Glutamatergic neuron (in vitro differentiated cells): ENCODE measurements around the gene TANGO6. TPM values are rescaled to one million over a fixed set of nuclear protein-coding genes. Genes with fewer than 3 reads are reported as not detected.

ENCODE experiments used
- DNase-seq: peaks from one replicate; pipeline ENCODE4 v3.0.0; 2022
- H3K27ac Mint-ChIP-seq: one replicate; pipeline ENCODE4 v1.8.0; 2020; ENCODE audit warnings: mild to moderate bottlenecking, mixed read lengths, inconsistent platforms; ENCODE audit not compliant: unreplicated experiment
- H3K27me3 Mint-ChIP-seq: one replicate; pipeline ENCODE4 v1.8.0; 2020; ENCODE audit warnings: mild to moderate bottlenecking, moderate library complexity, mixed read lengths, inconsistent platforms; ENCODE audit not compliant: unreplicated experiment
- H3K36me3 Mint-ChIP-seq: one replicate; pipeline ENCODE4 v1.8.0; 2020; ENCODE audit warnings: mild to moderate bottlenecking, mixed read lengths, inconsistent platforms; ENCODE audit not compliant: unreplicated experiment
- H3K4me1 Mint-ChIP-seq: one replicate; pipeline ENCODE4 v1.8.0; 2020; ENCODE audit warnings: mild to moderate bottlenecking, low read depth, mixed read lengths, inconsistent platforms; ENCODE audit not compliant: unreplicated experiment
- H3K4me3 Mint-ChIP-seq: one replicate; pipeline ENCODE4 v1.8.0; 2020; ENCODE audit warnings: mild to moderate bottlenecking, mixed read lengths, inconsistent platforms; ENCODE audit not compliant: unreplicated experiment
- H3K9me3 Mint-ChIP-seq: one replicate; pipeline ENCODE4 v1.8.0; 2020; ENCODE audit warnings: mild to moderate bottlenecking, moderate library complexity, mixed read lengths, inconsistent platforms; ENCODE audit not compliant: unreplicated experiment
- total RNA-seq: library from RNA; stranded (reverse); fragmentation: NEBNext Ultra II Directional; extraction: Animal tissue kit (Norgen Biotek cat#: 25700); gene quantifications from one replicate; pipeline ENCODE4 v1.2.1, GENCODE V29; 2021; ENCODE audit not compliant: unreplicated experiment
- TF ChIP-seq, protein P1 (sequence below): fragments of 200-600 bp; sonication (generic); IDR thresholded peaks from one replicate; pipeline ENCODE4 v1.5.0; 2021; ENCODE audit not compliant: partially characterized antibody, unreplicated experiment

Gene TANGO6
- total RNA-seq, 1 donor from 2014 or later: 16.1 TPM

GRCh38 chr16:68844211-68844564, 857 bp downstream of the TANGO6 start:
- DNase-seq: no peak
- Mint-ChIP-seq H3K27me3 (peaks cover 7% of the 10 kb centered on the region), H3K27ac (peak overlapping the region; percentile 90)

GRCh38 chr16:68848786-68849185, 5.5 kb downstream of the TANGO6 start:
- Mint-ChIP-seq H3K27me3 (peaks cover 2% of the 10 kb centered on the region), H3K36me3 (no peaks in the 10 kb centered on the region), H3K27ac (no peak overlapping the region), H3K4me1 (peaks cover 6% of the 10 kb centered on the region), H3K9me3 (peaks cover 1% of the 10 kb centered on the region), H3K4me3 (no peak overlapping the region)
- TF ChIP-seq, protein P1, sequence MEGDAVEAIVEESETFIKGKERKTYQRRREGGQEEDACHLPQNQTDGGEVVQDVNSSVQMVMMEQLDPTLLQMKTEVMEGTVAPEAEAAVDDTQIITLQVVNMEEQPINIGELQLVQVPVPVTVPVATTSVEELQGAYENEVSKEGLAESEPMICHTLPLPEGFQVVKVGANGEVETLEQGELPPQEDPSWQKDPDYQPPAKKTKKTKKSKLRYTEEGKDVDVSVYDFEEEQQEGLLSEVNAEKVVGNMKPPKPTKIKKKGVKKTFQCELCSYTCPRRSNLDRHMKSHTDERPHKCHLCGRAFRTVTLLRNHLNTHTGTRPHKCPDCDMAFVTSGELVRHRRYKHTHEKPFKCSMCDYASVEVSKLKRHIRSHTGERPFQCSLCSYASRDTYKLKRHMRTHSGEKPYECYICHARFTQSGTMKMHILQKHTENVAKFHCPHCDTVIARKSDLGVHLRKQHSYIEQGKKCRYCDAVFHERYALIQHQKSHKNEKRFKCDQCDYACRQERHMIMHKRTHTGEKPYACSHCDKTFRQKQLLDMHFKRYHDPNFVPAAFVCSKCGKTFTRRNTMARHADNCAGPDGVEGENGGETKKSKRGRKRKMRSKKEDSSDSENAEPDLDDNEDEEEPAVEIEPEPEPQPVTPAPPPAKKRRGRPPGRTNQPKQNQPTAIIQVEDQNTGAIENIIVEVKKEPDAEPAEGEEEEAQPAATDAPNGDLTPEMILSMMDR: no peak
- no peak for DNase-seq

More at GRCh38 chr16:68844211-68844564, 857 bp downstream of the TANGO6 start:
- Mint-ChIP-seq H3K4me1 (peaks cover 6% of the 10 kb centered on the region), H3K36me3 (no peaks in the 10 kb centered on the region), H3K4me3 (peak overlapping the region; percentile 95), H3K9me3 (peaks cover 8% of the 10 kb centered on the region)
- TF ChIP-seq, protein P1: no peak

DNA sequence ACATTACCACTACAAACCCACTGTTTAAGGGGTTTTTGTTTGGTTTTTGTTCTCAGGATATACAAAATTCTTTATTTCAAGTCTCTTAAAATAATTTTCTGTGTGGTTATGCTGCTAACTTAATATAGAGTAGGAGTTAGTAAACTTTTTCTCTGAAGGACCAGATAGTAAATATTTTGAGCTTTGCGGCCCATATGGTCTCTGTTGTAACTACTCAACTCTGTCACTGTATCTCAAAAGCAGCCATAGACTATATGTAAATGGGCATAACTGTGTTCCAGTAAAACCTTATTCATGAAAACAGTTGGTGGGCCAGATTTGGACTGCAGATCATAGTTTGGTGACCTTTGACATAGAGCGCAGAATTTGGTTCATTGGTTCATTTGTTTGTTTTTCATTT, 7.2 kb downstream of the TANGO6 start:
- Mint-ChIP-seq H3K36me3 (no peaks in the 10 kb centered on the region), H3K9me3 (no peaks in the 10 kb centered on the region), H3K4me1 (no peaks in the 10 kb centered on the region), H3K4me3 (no peak overlapping the region), H3K27ac (no peak overlapping the region), H3K27me3 (peaks cover 2% of the 10 kb centered on the region)
- TF ChIP-seq, protein P1: no peak
- DNase-seq: no peak

- H3K36me3 Mint-ChIP-seq: no peaks in the 10 kb centered on the region
- TF ChIP-seq, protein P1: no peak
- H3K27ac Mint-ChIP-seq: no peak overlapping the region
- H3K27me3 Mint-ChIP-seq: peaks cover 1% of the 10 kb centered on the region
- DNase-seq: no peak
- H3K9me3 Mint-ChIP-seq: no peaks in the 10 kb centered on the region
- no peak overlapping the region for H3K4me3 Mint-ChIP-seq
- no peaks in the 10 kb centered on the region for H3K4me1 Mint-ChIP-seq
Measured at GRCh38 chr16:68851601-68852000, 8.3 kb downstream of the TANGO6 start.

GRCh38 chr16:68857479-68857878, 14.1 kb downstream of the TANGO6 start:
- Mint-ChIP-seq H3K9me3 (no peaks in the 10 kb centered on the region), H3K27ac (no peak overlapping the region), H3K27me3 (peaks cover 1% of the 10 kb centered on the region), H3K4me3 (no peak overlapping the region), H3K36me3 (no peaks in the 10 kb centered on the region), H3K4me1 (no peaks in the 10 kb centered on the region)
- TF ChIP-seq, protein P1: no peak
- no peak for DNase-seq
